NCI-H774 (cell line): ENCODE measurements around the gene ACAN.

Experiments used
- DNase-seq: peaks from one replicate; lab custom pipeline; 2025; lab: John Stamatoyannopoulos, UW

The ACAN gene

DNA sequence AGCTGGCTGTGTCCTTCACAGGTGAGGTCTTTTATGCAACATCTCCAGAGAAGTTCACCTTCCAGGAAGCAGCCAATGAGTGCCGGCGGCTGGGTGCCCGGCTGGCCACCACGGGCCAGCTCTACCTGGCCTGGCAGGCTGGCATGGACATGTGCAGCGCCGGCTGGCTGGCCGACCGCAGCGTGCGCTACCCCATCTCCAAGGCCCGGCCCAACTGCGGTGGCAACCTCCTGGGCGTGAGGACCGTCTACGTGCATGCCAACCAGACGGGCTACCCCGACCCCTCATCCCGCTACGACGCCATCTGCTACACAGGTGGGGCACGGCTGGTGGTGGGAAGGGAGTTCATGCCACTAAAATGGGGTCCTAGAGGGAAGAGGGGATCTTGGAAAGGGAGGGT is 40.1 kb downstream of the ACAN start:
- DNase-seq = no peak

DNA sequence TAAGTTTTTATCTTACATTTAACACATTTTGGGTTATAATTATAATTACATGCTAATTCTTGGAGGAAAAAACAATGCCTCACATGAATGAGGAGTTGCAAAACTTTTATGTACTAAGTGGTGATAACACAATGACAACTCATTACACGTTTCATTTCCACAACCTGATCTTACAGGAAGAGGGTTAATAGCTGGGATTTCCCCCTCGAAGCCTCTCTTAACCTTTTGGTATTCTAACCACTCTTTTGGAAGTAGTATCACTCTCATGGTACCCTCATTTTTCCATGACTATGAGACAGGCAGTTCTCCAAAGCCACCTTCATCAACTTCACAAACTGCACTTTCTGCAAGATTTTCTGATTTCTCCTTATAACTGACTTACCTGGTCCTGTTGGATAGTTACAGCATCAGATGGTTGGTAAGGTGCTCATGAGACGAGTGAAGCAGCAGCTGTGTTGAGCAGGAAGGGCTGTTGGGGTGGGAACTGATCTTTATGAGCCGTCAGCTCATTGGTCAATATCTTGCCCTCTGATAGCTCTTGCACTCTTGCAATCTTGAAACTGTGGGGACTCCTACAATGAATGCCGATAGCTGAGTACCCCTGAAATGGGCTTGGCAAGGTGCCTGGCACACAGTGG is 41.6 kb downstream of the ACAN start:
- no peak for DNase-seq

DNA sequence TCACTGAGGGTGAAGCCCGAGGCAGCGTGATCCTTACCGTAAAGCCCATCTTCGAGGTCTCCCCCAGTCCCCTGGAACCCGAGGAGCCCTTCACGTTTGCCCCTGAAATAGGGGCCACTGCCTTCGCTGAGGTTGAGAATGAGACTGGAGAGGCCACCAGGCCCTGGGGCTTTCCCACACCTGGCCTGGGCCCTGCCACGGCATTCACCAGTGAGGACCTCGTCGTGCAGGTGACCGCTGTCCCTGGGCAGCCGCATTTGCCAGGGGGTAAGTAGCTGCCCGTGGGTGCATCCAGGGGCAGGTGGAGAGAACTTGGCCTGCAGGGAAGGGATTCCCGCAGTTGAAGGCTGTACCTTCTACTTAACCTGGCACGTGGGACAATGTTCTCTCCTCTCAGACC is 42.4 kb downstream of the ACAN start:
- DNase-seq = no peak

DNA sequence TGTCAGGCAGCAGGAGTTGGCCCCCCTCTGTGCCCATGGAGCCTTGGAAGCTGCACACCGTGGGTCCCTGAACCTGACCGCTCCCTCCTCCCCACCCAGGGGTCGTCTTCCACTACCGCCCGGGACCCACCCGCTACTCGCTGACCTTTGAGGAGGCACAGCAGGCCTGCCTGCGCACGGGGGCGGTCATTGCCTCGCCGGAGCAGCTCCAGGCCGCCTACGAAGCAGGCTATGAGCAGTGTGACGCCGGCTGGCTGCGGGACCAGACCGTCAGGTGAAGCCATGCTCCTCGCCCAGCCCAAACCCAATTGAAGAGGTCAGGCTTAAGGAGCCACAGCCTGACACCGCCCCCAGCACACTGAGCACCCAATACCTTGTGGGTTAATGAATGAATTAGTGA is 43.9 kb downstream of the ACAN start:
- DNase-seq = no peak

DNA sequence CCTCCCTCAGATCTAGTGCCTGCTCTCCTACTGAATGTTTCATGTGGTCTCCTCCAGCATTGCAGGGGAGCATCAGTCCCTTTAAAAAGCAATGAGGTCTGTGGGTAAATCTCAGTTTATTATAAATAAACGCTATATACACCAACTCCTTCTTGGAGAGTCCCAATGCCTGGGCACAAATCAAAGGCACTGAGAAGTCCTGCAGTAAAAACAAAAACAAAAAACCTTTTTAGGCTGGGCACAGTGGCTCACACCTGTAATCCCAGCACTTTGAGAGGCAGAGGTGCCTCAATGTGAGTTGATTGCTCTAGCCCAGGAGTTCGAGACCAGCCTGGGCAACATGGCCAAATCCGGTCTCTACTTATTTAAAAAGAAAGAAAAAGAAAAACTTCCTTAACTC is 45.0 kb downstream of the ACAN start:
- DNase-seq = no peak

DNA sequence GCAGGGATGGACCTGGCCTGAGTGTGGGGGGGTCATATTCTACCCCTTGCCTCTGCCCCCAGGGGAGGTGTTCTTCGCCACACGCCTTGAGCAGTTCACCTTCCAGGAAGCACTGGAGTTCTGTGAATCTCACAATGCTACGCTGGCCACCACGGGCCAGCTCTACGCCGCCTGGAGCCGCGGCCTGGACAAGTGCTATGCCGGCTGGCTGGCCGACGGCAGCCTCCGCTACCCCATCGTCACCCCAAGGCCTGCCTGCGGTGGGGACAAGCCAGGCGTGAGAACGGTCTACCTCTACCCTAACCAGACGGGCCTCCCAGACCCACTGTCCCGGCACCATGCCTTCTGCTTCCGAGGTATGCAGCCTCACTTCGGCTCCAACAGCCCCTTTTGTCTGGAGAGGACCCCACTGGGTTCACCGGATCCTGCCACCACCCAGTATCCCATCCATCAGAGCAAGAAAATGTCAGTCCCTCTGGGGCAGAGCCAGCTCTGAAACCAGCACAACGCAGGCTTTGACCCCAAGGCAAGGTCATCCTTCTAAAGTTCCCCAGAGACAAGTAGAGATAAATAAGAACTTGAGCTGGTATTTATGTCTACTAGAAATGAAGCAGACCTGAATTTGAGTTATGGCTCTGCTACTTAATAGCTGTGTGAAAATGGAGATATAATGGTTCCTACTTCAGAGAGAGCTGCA is 46.3 kb downstream of the ACAN start:
- no peak for DNase-seq

DNA sequence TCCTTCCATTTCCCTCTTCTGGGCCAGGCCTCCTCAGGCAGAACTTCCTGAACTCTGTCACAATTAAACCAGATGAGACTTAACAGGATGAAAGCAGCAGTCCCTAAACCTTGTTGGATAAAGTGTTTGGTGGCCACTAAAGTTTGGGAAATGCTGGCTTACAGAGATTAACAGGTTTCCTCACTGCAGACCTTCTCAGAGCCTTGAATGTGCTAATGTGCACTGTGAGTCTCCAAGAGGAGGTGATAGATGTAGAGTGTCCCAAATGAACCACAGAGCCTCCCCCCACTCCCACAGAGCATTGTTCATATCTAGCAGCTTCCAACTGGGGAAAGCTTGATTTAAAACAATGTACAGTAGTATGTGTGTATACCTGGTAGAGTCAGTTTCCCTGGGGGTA is 49.2 kb downstream of the ACAN start:
- no peak for DNase-seq

DNA sequence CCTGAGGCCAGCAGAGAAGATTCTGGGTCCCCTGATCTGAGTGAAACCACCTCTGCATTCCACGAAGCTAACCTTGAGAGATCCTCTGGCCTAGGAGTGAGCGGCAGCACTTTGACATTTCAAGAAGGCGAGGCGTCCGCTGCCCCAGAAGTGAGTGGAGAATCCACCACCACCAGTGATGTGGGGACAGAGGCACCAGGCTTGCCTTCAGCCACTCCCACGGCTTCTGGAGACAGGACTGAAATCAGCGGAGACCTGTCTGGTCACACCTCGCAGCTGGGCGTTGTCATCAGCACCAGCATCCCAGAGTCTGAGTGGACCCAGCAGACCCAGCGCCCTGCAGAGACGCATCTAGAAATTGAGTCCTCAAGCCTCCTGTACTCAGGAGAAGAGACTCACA is 55.7 kb downstream of the ACAN start:
- DNase-seq = no peak

DNA sequence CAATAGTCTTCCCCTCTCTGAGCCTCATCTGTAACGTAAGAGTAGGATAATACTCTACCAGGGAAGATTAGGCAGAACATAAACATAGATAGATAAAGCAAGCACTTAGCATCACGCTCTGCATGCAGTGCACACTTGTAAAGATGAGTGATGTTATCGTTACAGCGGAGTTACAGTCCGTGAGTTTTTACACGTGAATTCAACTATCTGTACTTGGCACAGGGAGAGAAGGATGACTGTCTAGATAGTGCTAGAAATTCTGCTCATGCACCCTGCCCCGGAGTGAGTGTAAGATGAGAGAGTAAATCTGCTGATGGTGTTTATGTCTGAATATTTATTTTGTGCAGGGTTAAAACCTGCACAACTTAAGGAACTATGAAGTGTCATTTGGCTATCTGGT is 56.3 kb downstream of the ACAN start:
- no peak for DNase-seq

DNA sequence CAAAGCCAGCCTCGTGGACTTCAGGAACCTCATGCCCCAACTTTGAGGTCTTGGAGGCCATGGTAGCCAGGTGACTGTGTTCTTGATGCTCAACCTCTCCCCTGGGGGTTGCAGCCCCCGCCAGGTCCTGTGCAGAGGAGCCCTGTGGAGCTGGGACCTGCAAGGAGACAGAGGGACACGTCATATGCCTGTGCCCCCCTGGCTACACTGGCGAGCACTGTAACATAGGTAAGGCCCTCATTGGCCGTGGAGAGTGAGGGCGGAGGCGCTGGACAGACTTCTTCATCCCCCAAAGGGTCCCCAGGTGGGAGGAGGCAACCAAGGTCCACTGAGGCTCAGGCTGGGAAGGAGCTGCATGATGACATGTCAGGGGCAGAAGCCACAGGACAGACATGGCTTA is 57.0 kb downstream of the ACAN start:
- DNase-seq = no peak

DNA sequence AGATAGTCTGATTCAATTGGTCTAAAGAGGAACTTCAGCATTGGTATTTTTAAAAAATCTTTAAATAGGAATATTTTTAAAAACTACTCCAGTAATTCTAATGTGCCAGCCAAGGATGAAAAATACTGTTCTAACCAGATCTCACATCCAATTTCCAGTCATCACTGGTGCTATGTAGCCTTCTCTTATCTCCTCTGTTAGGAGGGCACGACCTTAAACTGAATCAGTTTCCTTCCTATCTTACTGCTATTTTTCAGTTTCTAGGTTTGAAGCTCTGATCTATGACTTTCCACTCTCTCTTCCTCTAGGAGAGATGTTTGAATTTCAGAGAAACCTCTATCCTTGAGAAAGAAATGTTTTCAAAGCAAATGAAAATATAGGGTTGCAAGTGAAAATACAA is 60.2 kb downstream of the ACAN start:
- no peak for DNase-seq

DNA sequence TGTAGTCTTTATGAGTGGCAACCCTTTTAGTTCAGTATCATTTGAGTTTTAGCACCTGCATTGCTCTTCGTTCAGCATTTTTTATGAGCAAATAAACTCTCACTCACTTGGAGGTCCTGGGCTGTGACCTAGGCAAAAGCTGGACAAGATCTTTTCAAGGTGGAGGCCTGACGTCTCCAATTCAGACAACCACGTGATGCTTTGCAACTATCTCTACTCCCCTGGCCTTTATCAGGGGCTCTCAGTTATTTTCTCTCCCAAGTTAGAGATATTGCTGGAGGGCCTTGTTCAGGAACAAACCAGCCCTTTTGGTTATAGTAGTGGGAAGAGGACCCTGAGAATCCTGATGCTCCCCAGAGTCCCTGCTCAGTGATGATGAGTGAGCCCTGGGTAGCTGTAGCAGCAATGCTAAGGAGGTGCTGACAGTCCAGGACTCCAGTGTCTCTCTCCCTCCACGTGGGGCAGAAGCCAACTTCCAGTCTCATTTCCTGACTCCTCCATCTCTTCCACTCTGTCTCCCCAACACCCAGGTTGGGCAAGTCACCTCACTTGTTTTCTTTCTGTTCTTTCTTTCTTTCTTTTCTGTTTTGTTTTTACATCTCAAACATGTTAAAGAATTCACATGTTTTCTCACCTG is 61.7 kb downstream of the ACAN start:
- DNase-seq = no peak

DNA sequence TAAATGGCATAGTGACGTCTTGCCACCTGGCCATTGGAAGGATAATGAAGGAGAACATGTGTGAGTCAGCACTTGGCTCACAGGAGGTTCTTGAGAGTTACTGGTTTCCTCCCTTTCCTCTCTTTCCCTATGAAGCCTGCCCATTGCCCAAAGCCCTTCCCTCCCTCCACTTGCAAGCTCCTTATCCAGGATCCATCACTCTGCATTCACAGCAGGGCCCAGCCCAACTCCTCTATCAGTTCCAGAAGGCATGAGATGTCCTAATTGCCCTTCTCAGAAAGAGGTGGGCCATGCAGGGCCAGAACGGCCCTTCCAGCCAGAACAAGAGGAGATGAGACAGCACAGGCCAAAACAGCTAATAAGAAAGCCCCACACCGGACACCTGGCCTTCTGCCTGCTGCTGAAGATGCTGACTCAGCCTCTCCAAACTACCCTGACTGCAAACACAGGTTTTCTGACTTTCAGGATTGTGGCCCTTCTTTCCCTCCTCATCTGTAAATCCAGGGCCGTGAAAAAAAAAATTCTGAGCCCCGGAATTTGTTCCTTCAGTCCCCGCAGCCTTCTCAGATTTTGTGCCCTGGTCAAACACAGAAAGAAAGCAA is 62.4 kb downstream of the ACAN start:
- DNase-seq = no peak

DNA sequence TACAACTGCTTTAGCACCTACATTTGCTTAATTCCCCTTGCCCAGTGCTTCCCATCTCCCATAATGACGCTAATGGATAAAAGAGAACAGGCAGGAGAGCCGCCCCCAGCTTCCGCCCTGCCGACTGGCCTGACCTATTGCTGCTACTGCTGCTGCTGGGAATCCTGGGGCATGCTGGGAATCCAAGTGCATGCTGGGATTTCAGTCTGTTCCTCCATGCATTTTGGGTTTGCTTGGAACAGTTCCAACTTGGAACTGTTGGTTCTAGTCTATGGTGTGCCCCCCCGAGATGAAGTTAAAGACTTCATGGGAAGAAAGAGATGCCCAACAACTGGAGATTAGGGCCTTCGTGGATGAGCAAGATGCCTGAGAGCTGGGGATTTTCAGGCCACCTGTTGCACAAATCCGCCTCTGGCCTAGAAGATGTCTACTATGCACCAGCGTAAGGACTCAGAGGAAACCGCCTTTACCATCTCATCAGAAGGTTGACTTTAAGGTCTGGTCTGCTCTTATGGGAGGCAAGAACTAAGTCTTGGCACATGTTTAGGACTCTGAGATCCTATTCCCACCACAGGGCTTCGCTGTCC is 63.2 kb downstream of the ACAN start:
- DNase-seq = no peak

DNA sequence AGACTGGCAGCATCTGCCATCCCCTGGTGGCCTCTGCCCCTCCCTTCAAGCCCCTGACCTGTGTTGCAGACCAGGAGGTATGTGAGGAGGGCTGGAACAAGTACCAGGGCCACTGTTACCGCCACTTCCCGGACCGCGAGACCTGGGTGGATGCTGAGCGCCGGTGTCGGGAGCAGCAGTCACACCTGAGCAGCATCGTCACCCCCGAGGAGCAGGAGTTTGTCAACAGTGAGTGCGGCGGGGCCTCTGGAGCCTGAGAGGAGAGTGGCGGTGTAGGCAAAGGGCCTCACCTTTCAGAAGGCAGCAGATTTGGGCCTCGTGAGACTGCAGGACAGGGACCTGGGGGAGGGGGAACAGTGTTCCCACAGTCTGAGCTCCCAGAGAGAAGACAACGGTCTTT is 68.1 kb downstream of the ACAN start:
- DNase-seq = no peak

DNA sequence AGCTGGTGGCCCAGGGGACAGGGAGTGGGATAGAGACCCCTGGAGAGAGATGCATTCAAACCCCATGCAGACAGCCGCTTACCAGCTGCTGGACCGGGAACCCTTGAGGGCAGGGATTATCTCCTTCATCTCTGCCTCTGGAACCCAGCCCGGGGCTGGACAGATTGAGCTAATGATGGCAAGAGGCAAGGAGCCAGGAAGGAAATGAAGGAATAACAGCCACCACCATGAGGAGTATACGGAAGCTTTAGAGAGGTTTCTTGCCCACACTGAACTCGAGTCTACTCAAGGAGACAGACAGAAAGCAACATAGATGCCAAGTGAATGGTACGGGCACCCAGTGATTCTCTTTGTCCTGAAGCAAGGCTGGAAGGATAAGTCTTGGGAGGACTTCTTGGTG is 68.9 kb downstream of the ACAN start:
- no peak for DNase-seq

DNA sequence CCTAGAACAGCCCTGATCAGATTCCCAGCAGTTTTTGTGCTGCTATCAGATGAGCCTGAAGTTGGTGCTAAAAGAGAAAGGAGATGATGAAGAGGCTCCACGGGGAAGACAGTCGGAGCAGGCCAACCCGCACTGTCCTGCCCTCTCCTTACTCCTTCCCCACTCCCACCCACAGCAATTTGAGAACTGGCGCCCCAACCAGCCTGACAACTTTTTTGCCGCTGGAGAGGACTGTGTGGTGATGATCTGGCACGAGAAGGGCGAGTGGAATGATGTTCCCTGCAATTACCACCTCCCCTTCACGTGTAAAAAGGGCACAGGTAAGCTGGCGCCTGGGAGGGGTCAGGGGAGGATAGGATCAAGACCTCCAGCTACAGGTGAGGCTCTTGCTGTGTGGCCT is 69.5 kb downstream of the ACAN start:
- DNase-seq = no peak

DNA sequence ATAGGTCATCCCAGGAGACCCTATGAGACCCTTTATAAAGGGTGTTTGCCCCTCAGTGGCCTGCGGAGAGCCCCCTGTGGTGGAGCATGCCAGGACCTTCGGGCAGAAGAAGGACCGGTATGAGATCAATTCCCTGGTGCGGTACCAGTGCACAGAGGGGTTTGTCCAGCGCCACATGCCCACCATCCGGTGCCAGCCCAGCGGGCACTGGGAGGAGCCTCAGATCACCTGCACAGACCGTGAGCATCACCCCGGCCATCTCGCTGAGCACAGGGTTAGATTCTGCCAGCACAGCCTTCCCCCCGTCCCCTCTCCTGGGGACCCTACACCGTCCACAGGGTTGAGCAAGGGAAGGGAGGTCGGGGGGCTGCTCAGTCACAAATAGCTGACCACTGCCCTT is 70.5 kb downstream of the ACAN start:
- no peak for DNase-seq

DNA sequence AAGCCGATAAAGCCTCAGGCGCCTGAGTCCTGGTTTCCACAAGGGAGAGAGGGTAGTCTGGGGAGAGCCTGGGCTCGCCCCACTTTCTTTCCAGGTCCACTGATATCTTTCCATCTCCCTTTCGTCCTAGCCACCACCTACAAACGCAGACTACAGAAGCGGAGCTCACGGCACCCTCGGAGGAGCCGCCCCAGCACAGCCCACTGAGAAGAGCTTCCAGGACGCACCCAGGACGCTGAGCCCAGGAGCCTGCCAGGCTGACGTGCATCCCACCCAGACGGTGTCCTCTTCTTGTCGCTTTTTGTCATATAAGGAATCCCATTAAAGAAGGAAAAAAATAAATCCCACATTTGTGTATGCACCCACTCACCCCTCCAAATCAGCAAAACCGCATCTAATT is 71.0 kb downstream of the ACAN start:
- DNase-seq = no peak

DNA sequence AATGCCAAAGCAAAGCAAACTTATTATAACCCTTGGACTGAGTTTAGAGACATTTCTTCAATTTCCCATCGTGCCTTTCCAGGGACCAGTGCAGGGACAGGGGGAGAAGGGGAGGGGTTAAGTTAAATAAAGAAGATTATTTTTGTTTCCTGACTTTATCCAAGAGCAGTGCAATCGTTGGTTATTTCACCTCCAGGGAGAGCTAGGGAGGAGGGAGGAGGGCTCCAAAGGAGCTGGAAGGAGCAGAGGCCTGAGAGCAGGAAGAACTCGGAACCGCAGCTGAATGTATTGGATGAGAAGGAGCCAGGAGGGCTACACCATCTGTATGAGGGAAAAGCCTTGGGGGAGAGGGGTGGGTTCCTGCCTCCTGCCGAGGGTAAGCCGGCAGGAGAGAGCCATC is 71.4 kb downstream of the ACAN start:
- DNase-seq = no peak

DNA sequence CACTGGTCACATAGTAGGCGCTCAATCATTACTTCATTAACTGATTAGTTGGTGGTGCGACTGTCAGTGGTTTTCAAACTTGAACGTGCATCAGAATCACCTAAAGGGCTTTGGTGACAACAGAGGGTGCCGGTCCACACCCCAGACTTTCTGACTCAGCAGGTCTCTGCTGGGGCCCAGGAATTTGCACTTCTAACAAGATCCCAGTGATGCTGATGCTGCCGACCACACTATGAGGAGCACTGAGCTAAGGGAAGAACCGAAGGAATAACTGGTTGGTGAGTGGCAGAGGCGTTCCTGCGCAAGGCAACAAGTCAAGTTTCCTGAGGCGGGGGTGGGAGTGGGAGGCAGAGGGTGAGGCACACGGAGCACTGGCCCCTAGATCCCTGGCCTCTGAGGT is 73.3 kb downstream of the ACAN start:
- no peak for DNase-seq

DNA sequence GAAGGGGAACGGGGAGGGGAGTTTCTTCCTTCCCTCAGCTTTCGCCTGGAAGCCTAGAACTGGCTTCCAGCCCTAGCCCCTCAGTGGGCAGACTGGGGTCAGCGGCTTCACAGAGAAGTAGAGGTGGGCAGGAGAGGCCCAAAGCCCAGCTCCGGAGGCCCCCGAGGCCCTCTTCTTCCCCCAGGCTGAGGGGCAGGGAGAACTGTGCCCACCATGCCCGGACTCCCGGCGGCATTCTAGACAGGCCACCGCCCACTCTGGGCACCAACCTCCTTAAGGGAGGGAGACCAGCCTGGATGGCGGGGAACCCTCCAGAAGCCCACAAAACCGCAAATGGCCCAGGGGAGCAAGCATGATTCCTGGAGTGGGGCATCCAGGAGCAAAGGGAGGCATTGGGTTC is 74.2 kb downstream of the ACAN start:
- no peak for DNase-seq

DNA sequence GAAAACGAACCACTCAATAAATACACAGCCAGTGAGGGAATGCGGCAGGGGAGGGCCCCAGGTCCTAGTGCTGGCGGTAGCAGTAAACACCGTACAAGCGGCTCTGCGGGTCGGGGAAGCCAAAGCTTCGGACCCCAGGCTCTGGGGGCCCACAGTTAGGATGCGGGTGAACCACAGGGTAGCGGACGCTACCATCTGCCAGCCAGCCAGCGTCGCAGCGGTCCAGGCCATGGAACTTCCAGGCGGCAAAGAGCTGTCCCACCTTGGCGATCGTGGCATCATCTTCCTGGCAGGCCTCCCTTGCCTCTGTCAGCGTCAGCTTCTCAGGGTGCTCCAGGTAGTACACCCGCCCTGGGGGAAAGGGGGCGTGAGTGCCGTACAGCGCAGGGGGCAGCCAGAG is 74.7 kb downstream of the ACAN start:
- no peak for DNase-seq
